ENCODE results near the gene RNPC3. TPM values are rescaled to one million over a fixed set of nuclear protein-coding genes. Genes with fewer than 3 reads are reported as not detected.
A peak's percentile ranks its signal among the peaks of the same experiment; 100 is the strongest.
"Not testable (repeated sequence)": the region's sequence is repeated elsewhere in the genome, so short reads cannot be mapped to it uniquely, and the experiment has no call there.

Gene RNPC3
- total and polyA plus RNA-seq, 8 donors, result 8.9 to 31.8 (median 21.1) TPM

DNA sequence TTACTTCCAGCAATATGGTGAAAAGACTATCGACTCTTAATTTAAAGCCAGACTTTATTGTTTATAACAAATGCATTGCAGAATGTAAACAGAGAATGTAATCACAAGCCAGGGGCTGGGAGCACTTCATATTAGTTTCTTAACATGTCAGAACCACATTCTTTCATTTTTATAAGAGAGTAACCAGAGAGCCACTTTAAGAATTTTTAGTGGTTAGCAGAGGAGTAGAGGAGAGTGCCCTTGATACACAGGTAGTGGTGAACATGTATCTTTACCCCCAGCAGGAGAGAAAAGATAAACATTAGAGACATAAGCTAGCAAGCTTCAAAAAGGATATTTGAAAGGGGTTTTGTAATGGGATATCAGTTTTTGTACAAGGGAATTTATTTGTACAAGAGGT lies 57.0 kb downstream of the RNPC3 start:
- intact Hi-C loops (cut with DNase I), result no loop called here
- 36 to 37% methylated on average over 1 of the region's 1 CpG for WGBS, 2 donors
- FAIRE-seq, result no peak
- Histone ChIP-seq H3K9me3 (no peaks in the 10 kb centered on the region), H3K4me3 (no peak overlapping the region), H3K27me3 (no peaks in the 10 kb centered on the region), H3K27ac (peak overlapping the region; percentile 15 to 71 (median 30)), H3K4me1 (peaks cover 10 to 25% (median 21%) of the 10 kb centered on the region in 3 donors), H3K36me3 (no peaks in the 10 kb centered on the region)
- no peak for DNase-seq
- TF ChIP-seq, protein P1, sequence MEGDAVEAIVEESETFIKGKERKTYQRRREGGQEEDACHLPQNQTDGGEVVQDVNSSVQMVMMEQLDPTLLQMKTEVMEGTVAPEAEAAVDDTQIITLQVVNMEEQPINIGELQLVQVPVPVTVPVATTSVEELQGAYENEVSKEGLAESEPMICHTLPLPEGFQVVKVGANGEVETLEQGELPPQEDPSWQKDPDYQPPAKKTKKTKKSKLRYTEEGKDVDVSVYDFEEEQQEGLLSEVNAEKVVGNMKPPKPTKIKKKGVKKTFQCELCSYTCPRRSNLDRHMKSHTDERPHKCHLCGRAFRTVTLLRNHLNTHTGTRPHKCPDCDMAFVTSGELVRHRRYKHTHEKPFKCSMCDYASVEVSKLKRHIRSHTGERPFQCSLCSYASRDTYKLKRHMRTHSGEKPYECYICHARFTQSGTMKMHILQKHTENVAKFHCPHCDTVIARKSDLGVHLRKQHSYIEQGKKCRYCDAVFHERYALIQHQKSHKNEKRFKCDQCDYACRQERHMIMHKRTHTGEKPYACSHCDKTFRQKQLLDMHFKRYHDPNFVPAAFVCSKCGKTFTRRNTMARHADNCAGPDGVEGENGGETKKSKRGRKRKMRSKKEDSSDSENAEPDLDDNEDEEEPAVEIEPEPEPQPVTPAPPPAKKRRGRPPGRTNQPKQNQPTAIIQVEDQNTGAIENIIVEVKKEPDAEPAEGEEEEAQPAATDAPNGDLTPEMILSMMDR (IDR thresholded peaks at IDR 0.05), result no peak
- ATAC-seq, result peak in 1 of 4 donors; percentile 9

DNA sequence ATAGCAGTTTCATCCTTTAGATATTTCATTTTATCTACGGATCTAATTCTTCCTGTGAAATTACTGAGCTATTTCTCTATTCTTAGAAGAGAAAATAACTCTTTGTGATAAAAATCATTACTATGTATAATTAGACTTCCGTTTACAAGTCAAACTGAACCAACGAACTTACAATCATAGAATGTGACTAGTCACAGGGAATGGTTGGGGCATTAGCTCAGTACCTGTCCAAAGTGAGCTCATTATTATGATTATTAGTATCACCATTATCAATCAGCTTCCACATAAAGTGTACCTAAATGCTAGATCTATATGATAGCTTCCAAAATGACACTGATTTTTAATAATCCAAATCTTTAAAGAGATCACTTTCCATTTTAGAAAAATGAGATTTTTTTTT lies 58.4 kb downstream of the RNPC3 start:
- Histone ChIP-seq H3K4me3 (peak overlapping the region in 1 of 4 donors; percentile 0), H3K9me3 (no peaks in the 10 kb centered on the region), H3K4me1 (peaks cover 10 to 25% (median 21%) of the 10 kb centered on the region in 3 donors), H3K36me3 (no peaks in the 10 kb centered on the region), H3K27ac (peak overlapping the region in 2 of 4 donors; percentile 28 to 71), H3K27me3 (no peaks in the 10 kb centered on the region)
- DNase-seq (no peak), ATAC-seq (peak; percentile 30 to 66 (median 50)), FAIRE-seq (no peak)
- intact Hi-C loops (cut with DNase I), result no loop called here
- 23 to 30% methylated on average over 3 of the region's 3 CpGs for WGBS, 2 donors
- TF ChIP-seq, protein P1 (IDR thresholded peaks at IDR 0.05), result no peak

DNA sequence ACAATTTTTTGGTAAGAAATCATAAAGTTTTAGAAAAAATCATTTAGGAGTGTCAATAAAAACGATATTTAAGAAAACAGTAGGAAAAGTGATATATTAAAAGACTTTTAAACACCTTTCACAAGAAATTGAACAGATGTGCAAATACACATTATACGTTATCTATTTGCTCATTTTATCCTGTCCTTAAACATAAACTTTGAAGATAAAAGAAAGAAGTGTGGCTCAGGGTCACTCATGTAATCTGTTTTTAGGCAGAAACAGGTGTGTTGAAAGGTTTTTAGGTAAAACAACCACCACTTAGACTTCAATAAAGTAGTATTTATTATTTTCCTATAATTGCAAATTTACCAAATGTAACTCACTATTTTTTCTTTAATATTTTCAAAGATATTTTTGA lies 59.0 kb downstream of the RNPC3 start:
- Histone ChIP-seq H3K9me3 (no peaks in the 10 kb centered on the region), H3K27ac (peak overlapping the region in 2 of 4 donors; percentile 28 to 71), H3K4me1 (peaks cover 7 to 22% (median 18%) of the 10 kb centered on the region in 3 donors), H3K36me3 (no peaks in the 10 kb centered on the region), H3K27me3 (no peaks in the 10 kb centered on the region), H3K4me3 (no peak overlapping the region)
- WGBS, 2 donors, result 26 to 32% methylated on average over 2 of the region's 2 CpGs
- DNase-seq (no peak), ATAC-seq (peak; percentile 18 to 70 (median 62)), FAIRE-seq (peak; percentile 45)
- intact Hi-C loops (cut with DNase I), result no loop called here
- TF ChIP-seq, protein P1 (IDR thresholded peaks at IDR 0.05), result no peak

DNA sequence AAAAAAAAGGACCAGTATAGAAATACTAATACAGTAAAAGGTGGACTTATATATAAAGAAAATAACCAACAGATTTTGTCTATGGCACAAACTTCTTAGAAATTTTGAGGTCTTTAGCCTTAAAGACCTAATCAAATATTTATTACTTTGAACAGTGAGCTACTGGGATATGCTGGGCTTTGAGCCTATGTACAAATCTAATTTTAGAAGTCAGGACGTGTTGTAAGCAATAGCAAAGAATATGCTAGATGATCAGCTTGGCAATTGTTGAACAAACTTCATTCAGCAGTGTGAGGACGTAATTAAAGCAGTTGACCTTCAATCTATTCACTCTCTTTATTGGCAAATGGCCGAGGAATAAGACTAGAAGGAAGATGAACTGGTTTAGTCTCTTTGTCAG lies 77.2 kb downstream of the RNPC3 start:
- H3K27ac ChIP-seq; H3K9me3 ChIP-seq; H3K4me1 ChIP-seq; intact Hi-C loops (cut with DNase I); H3K27me3 ChIP-seq; H3K36me3 ChIP-seq; DNase-seq; H3K4me3 ChIP-seq: not testable (repeated sequence)
- WGBS, 2 donors, result no CpG with 5 or more reads among the region's 3 CpGs
- FAIRE-seq, result peak; percentile 37
- peak in 2 of 4 donors; percentile 37 to 47 for ATAC-seq

Other genes with a start within 250 kb of the RNPC3 start
- gene AMY2B, start 45.9 kb downstream of the RNPC3 start, total RNA-seq, result 1,000 to 10,000 TPM in 3 of 6 donors, 100 to 1,000 TPM in 3; 343 to 2,598 (median 964) TPM
- 100 to 1,000 TPM; 318 to 597 TPM for gene AMY2B, start 45.9 kb downstream of the RNPC3 start, polyA plus RNA-seq
- gene AMY2A, start 91.7 kb downstream of the RNPC3 start, total RNA-seq, result over 10,000 TPM in 1 of 6 donors, 1,000 to 10,000 TPM in 5; 1,431 to 10,733 (median 5,290) TPM
- gene AMY2A, start 91.7 kb downstream of the RNPC3 start, polyA plus RNA-seq, result 1,000 to 10,000 TPM; 1,297 to 1,480 TPM
- gene AMY1A, start 130.1 kb downstream of the RNPC3 start, total RNA-seq, result 1 to 10 TPM in 2 of 6 donors, under 1 TPM in 4; 0.38 to 1.7 (median 0.66) TPM
- not detected for gene AMY1A, start 130.1 kb downstream of the RNPC3 start, polyA plus RNA-seq
- 1 to 10 TPM in 2 of 6 donors, under 1 TPM in 4; 0.32 to 1.6 (median 0.97) TPM for gene AMY1B, start 170.5 kb downstream of the RNPC3 start, total RNA-seq
- 1 to 10 TPM in 1 of 2 donors, under 1 TPM in 1; 0.46 to 1.3 TPM for gene AMY1B, start 170.5 kb downstream of the RNPC3 start, polyA plus RNA-seq
- under 1 TPM in 3 of 6 donors, not detected in 3; 0.12 to 0.43 (median 0.16) TPM for gene AMY1C, start 224.2 kb downstream of the RNPC3 start, total RNA-seq
- gene AMY1C, start 224.2 kb downstream of the RNPC3 start, polyA plus RNA-seq, result not detected

Measured in pancreas (tissue), 10 donors.